ENCODE data around the gene GSTO2.

DNA sequence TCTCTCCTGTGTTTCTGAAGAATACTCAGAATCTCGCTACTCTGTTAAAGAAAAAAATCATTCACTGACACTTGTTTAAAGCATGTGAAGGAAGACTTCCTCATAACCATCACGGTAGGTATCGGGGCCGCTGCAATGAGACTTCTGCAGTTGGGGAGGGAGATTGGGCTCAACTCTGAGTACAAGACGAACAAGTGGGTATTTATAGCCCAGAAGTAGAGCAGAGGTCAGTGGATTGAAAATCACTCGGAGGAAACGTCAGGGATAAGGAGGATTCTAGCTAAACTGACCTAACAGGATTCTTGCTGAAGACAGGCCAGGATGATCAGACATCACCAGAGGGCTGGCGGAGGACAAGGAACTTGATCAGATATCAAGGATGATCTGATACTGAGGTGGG is 35.9 kb downstream of the GSTO2 start:
- no peak for TF ChIP-seq CTCF (IDR thresholded peaks at IDR 0.05; ENCODE audit: low read depth, low read length, poor library complexity, severe bottlenecking)
- TF ChIP-seq EZH2phosphoT487 (IDR thresholded peaks at IDR 0.05; ENCODE audit: borderline replicate concordance, low read length): no peak

Measured in DOHH2 (cell line).